ENCODE data around the gene KRTAP2-4. TPM values are rescaled to one million over a fixed set of nuclear protein-coding genes. Genes with fewer than 3 reads are reported as not detected.
"Not testable (repeated sequence)": the region's sequence is repeated elsewhere in the genome, so short reads cannot be mapped to it uniquely, and the experiment has no call there.

Gene KRTAP2-4
- total RNA-seq, 1 experiment from 2014 or later = not detected

GRCh38 chr17:41069031-41069430 lies 3.4 kb upstream of the KRTAP2-4 start:
- POLR2A ChIA-PET = no interaction called here
- H3K36me3 ChIP-seq (ENCODE audit: control insufficient read depth, insufficient read depth, low read length) = no peaks in the 10 kb centered on the region

DNA sequence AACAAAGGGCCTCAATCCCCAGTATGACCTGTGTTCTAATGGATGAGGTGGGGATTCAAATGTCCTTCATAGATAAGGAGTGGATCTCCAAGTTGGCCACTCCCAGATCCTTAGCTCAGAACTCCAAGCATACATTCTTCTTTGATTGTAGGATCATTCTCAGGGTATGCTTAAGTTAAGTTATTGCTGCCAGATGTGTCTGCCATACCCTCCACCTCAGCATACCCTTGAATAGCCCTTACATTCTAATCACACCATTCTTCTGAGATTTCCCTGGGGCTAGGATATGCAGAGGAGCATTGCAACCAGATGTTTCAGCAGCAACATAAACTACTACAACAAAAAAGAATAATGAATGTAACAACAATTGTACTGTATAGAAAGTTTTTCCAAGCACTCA lies 1.6 kb upstream of the KRTAP2-4 start:
- Histone ChIP-seq H3K27ac (ENCODE audit: low read length) (no peak overlapping the region), H3K27me3 (ENCODE audit: control insufficient read depth, insufficient read depth, low read length) (no peaks in the 10 kb centered on the region), H3K4me3 (ENCODE audit: low read depth in 2 of 2, low read length in 2 of 2) (no peak overlapping the region), H3K36me3 (ENCODE audit: control insufficient read depth, insufficient read depth, low read length) (no peaks in the 10 kb centered on the region), H3K4me1 (ENCODE audit: control insufficient read depth, insufficient read depth, low read length) (no peaks in the 10 kb centered on the region), H3K9me3 (ENCODE audit: control insufficient read depth, insufficient read depth, low read depth, low read length) (no peaks in the 10 kb centered on the region)
- BruUV-seq (replicated peaks) = no TSS peak
- no peak for TF ChIP-seq CTCF (IDR thresholded peaks at IDR 0.05)
- no peak for TF ChIP-seq TCF7L2 (IDR thresholded peaks at IDR 0.05; ENCODE audit: low read depth, low read length)
- TF ChIP-seq REST (IDR thresholded peaks at IDR 0.05; ENCODE audit: insufficient read depth in 1 of 2, low read depth in 2 of 2, low read length in 1 of 2) = no peak
- no peak for TF ChIP-seq SIN3A (IDR thresholded peaks at IDR 0.05; ENCODE audit: borderline replicate concordance, insufficient read depth, low read depth, low read length)
- no peak for TF ChIP-seq POLR2AphosphoS5 (IDR thresholded peaks at IDR 0.05; ENCODE audit: low read depth, low read length)
- no peak for ATAC-seq
- intact Hi-C loops (cut with micrococcal nuclease; ENCODE audit: unreplicated experiment) = no loop called here
- DNase-seq (ENCODE audit: low read depth, low spot score) = no peak
- CTCF ChIA-PET = no interaction called here
- POLR2A ChIA-PET = no interaction called here
- in situ Hi-C loops (cut with HindIII; ENCODE audit: low pct_unique_long_range_greater_than_20kb, low sequenced_read_pairs) = no loop called here

More at GRCh38 chr17:41069031-41069430, 3.4 kb upstream of the KRTAP2-4 start:
- Histone ChIP-seq H3K4me1 (ENCODE audit: control insufficient read depth, insufficient read depth, low read length) (no peaks in the 10 kb centered on the region), H3K9me3 (ENCODE audit: control insufficient read depth, insufficient read depth, low read depth, low read length) (no peaks in the 10 kb centered on the region), H3K4me3 (ENCODE audit: low read depth in 2 of 2, low read length in 2 of 2) (no peak overlapping the region), H3K27ac (ENCODE audit: low read length) (no peak overlapping the region), H3K27me3 (ENCODE audit: control insufficient read depth, insufficient read depth, low read length) (no peaks in the 10 kb centered on the region)
- ATAC-seq (no peak), DNase-seq (ENCODE audit: low read depth, low spot score) (no peak)
- no TSS peak for BruUV-seq (replicated peaks)
- TF ChIP-seq POLR2AphosphoS5 (IDR thresholded peaks at IDR 0.05; ENCODE audit: low read depth, low read length) (no peak), TCF7L2 (IDR thresholded peaks at IDR 0.05; ENCODE audit: low read depth, low read length) (no peak), REST (IDR thresholded peaks at IDR 0.05; ENCODE audit: insufficient read depth in 1 of 2, low read depth in 2 of 2, low read length in 1 of 2) (no peak), SIN3A (IDR thresholded peaks at IDR 0.05; ENCODE audit: borderline replicate concordance, insufficient read depth, low read depth, low read length) (no peak), CTCF (IDR thresholded peaks at IDR 0.05) (no peak)
- intact Hi-C loops (cut with micrococcal nuclease; ENCODE audit: unreplicated experiment) (no loop called here), in situ Hi-C loops (cut with HindIII; ENCODE audit: low pct_unique_long_range_greater_than_20kb, low sequenced_read_pairs) (no loop called here)
- CTCF ChIA-PET = no interaction called here

GRCh38 chr17:41065016-41065689 lies 526 bp downstream of the KRTAP2-4 start:
- ATAC-seq; H3K36me3 ChIP-seq (ENCODE audit: control insufficient read depth, insufficient read depth, low read length); H3K27me3 ChIP-seq (ENCODE audit: control insufficient read depth, insufficient read depth, low read length); intact Hi-C loops (cut with micrococcal nuclease; ENCODE audit: unreplicated experiment); DNase-seq (ENCODE audit: low read depth, low spot score); H3K27ac ChIP-seq (ENCODE audit: low read length); H3K9me3 ChIP-seq (ENCODE audit: control insufficient read depth, insufficient read depth, low read depth, low read length); H3K4me1 ChIP-seq (ENCODE audit: control insufficient read depth, insufficient read depth, low read length); H3K4me3 ChIP-seq (ENCODE audit: low read depth in 2 of 2, low read length in 2 of 2); in situ Hi-C loops (cut with HindIII; ENCODE audit: low pct_unique_long_range_greater_than_20kb, low sequenced_read_pairs); POLR2A ChIA-PET; BruUV-seq (replicated peaks): not testable (repeated sequence)
- CTCF ChIA-PET = interaction anchor here (0.7 kb wide), 1 partner anchor 8 kb away, joined by 3 read pairs; no protein-coding TSS in a partner anchor
